Measurements from ENCODE around the gene ADCY4. TPM values are rescaled to one million over a fixed set of nuclear protein-coding genes. Genes with fewer than 3 reads are reported as not detected.

Gene ADCY4
- total and polyA plus RNA-seq, 2 donors (not counting 1 experiment from before 2014, with no cell fraction given) = 2.3 to 7.8 TPM

GRCh38 chr14:24339284-24340151 lies 4.6 kb upstream of the ADCY4 start, which contains the start of gene RIPK3:
RIPK3 (minus strand) TSS chr14:24339991; CDS start chr14:24339826, 165 bp downstream.
- Mint-ChIP-seq H3K4me1 (peaks cover 32% of the 10 kb centered on the region), H3K27me3 (peaks cover 12% of the 10 kb centered on the region), H3K4me3 (peak within 1 kb of the TSS; percentile 99), H3K27ac (peak within 1 kb of the TSS; percentile 98), H3K9me3 (ENCODE audit: insufficient read depth) (no peaks in the 10 kb centered on the region)
- ChIA-PET POLR2A (interaction anchor here (0.6 to 2.0 kb wide), 8 partner anchors 26 to 1280 kb away, joined by 3 to 8 read pairs (median 4); partner anchors contain the start of genes CBLN3, KHNYN and TINF2), CTCF (interaction anchor here (0.8 to 16.1 kb wide), 11 partner anchors 7 to 1457 kb away, joined by 3 to 650 read pairs (median 4); partner anchors contain the start of genes CBLN3, CIDEB, KHNYN and RABGGTA)
- no peak for TF ChIP-seq CTCF (IDR thresholded peaks at IDR 0.05)
- TF ChIP-seq EZH2 (IDR thresholded peaks at IDR 0.05; ENCODE audit: borderline replicate concordance, insufficient read depth, low read depth, low read length, poor library complexity, severe bottlenecking) = no peak
- H3K9me3 ChIP-seq (ENCODE audit: control extremely low read depth in 1 of 3, control insufficient read depth in 2 of 3, insufficient read depth in 1 of 3, low read length in 2 of 3) = peaks cover 0 to 6% (median 0%) of the 10 kb centered on the region in 3 donors
- peaks cover 25 to 33% of the 10 kb centered on the region in 2 donors for H3K4me1 ChIP-seq (ENCODE audit: control insufficient read depth in 2 of 2, insufficient read depth in 2 of 2, low read length in 2 of 2)
- ATAC-seq (ENCODE audit: low read depth) (peak; percentile 96), DNase-seq (peak; percentile 79)
- peaks cover 0 to 24% of the 10 kb centered on the region in 2 experiments for H3K36me3 ChIP-seq (replicated peaks in 1 of 2; ENCODE audit: control extremely low read depth in 1 of 2, control insufficient read depth in 1 of 2, extremely low read depth in 1 of 2, insufficient read depth in 2 of 2, low read length in 1 of 2)
- H3K4me3 ChIP-seq (ENCODE audit: control extremely low read depth in 1 of 5, extremely low read depth in 1 of 5, insufficient read depth in 1 of 5, low read depth in 2 of 5, low read length in 4 of 5) = peak within 1 kb of the TSS; percentile 85 to 98 (median 89)
- peaks cover 10% of the 10 kb centered on the region for H3K79me2 ChIP-seq (ENCODE audit: control insufficient read depth, insufficient read depth, low read length)
- H3K9ac ChIP-seq (ENCODE audit: low read length) = peak within 1 kb of the TSS; percentile 91
- peak within 1 kb of the TSS; percentile 65 to 73 for H3K27ac ChIP-seq (ENCODE audit: low read length in 2 of 2)
- WGBS (ENCODE audit: insufficient coverage) = 10% methylated on average over 27 of the region's 51 CpGs
- H2AFZ ChIP-seq (ENCODE audit: insufficient read depth, low read depth, low read length, poor library complexity, severe bottlenecking) = peak within 1 kb of the TSS; percentile 88
- peak within 1 kb of the TSS; percentile 84 for H3K4me2 ChIP-seq (replicated peaks; ENCODE audit: low read depth, low read length, poor library complexity, severe bottlenecking)
- peaks cover 17% of the 10 kb centered on the region for H4K20me1 ChIP-seq (ENCODE audit: control insufficient read depth, insufficient read depth, low read length, poor library complexity, severe bottlenecking)
- H3K27me3 ChIP-seq (replicated peaks in 1 of 4; ENCODE audit: control extremely low read depth in 1 of 4, control insufficient read depth in 3 of 4, insufficient read depth in 4 of 4, low read length in 3 of 4) = peaks cover 0 to 21% (median 4%) of the 10 kb centered on the region in 4 experiments
- intact Hi-C loops (cut with micrococcal nuclease) = loop anchor here (1.0 to 10.0 kb wide), 4 partner anchors 7 to 335 kb away; partner anchors contain the start of gene NYNRIN

Data from B cell (primary cell).